ENCODE data around the gene STPG1.

Gene STPG1

DNA sequence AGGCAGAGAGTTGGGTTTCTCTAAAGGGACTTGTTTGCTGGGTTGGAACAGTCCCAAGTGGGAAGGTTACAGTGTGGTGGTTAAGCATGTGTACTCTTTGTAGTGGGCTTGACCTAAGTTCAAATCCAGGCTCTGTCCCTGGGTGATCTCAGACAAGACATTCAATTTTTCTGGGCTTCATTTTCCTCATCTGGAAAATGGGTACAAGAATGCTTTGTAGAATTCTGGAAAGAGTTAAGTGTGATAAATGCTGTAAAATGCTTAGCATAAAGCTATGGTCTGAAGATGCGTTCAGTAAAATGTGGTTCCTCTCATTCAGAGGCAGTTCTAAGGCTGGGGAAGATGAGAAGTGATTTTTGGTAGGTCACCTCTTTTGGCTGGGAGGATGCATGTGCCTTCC, 93.6 kb downstream of the STPG1 start:
- peaks cover 55% of the 10 kb centered on the region for H3K4me1 Mint-ChIP-seq
- H3K4me3 Mint-ChIP-seq = peak overlapping the region; percentile 73
- H3K9me3 Mint-ChIP-seq = no peaks in the 10 kb centered on the region
- peaks cover 67% of the 10 kb centered on the region for H3K27me3 Mint-ChIP-seq (ENCODE audit: low read depth, poor library complexity)
- DNase-seq = no peak
- no peak for TF ChIP-seq CTCF (IDR thresholded peaks at IDR 0.05)
- H3K36me3 Mint-ChIP-seq (ENCODE audit: low read depth) = no peaks in the 10 kb centered on the region
- H3K27ac Mint-ChIP-seq = no peak overlapping the region

GRCh38 chr1:24319312-24319863, 94.2 kb downstream of the STPG1 start, which contains the start of gene GRHL3:
TSS of gene GRHL3 (plus strand) at chr1:24319357. CDS start at chr1:24319552, 195 bp downstream.
- H3K9me3 Mint-ChIP-seq = no peaks in the 10 kb centered on the region
- H3K4me1 Mint-ChIP-seq = peaks cover 55% of the 10 kb centered on the region
- H3K27ac Mint-ChIP-seq = no peak within 1 kb of the TSS
- H3K36me3 Mint-ChIP-seq (ENCODE audit: low read depth) = no peaks in the 10 kb centered on the region
- H3K27me3 Mint-ChIP-seq (ENCODE audit: low read depth, poor library complexity) = peaks cover 63% of the 10 kb centered on the region
- H3K4me3 Mint-ChIP-seq = peak within 1 kb of the TSS; percentile 73
- TF ChIP-seq CTCF (IDR thresholded peaks at IDR 0.05) = no peak
- DNase-seq = no peak

DNA sequence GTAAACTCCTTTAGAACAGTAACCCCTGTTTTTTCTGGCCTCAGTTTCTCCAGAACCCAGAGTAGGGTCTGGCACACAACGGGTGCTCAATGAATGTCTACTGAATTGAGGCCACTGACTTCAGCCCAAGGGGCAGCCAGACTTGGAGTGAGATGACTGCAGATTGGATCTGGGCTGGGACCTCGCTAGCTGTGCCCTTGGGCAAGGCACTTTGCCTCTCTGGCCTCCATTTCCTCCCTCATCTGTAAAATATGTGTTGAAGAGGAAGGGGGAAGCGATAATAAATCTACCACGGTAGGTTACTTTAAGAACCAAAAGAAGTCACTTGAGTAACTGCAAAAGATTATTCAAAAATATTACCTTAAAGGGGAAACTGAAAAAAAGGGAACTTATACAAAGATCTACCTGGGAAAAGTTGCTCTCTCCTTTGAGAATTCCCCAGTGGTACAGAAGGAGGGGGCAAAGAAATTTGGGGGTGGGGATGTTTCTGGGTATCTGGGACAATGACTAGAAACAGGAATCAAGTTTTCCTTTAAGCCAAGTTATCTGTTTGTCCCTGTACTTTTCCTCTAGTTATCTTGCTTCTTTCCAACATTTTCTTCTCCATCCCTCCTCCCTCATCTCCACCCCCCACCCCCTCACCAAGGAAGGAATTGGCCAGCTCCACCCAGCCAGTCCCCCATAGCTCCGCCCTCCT, 94.8 kb downstream of the STPG1 start:
- peak overlapping the region; percentile 73 for H3K4me3 Mint-ChIP-seq
- DNase-seq = no peak
- H3K4me1 Mint-ChIP-seq = peaks cover 55% of the 10 kb centered on the region
- peaks cover 57% of the 10 kb centered on the region for H3K27me3 Mint-ChIP-seq (ENCODE audit: low read depth, poor library complexity)
- TF ChIP-seq CTCF (IDR thresholded peaks at IDR 0.05) = no peak
- H3K9me3 Mint-ChIP-seq = no peaks in the 10 kb centered on the region
- no peaks in the 10 kb centered on the region for H3K36me3 Mint-ChIP-seq (ENCODE audit: low read depth)
- no peak overlapping the region for H3K27ac Mint-ChIP-seq

DNA sequence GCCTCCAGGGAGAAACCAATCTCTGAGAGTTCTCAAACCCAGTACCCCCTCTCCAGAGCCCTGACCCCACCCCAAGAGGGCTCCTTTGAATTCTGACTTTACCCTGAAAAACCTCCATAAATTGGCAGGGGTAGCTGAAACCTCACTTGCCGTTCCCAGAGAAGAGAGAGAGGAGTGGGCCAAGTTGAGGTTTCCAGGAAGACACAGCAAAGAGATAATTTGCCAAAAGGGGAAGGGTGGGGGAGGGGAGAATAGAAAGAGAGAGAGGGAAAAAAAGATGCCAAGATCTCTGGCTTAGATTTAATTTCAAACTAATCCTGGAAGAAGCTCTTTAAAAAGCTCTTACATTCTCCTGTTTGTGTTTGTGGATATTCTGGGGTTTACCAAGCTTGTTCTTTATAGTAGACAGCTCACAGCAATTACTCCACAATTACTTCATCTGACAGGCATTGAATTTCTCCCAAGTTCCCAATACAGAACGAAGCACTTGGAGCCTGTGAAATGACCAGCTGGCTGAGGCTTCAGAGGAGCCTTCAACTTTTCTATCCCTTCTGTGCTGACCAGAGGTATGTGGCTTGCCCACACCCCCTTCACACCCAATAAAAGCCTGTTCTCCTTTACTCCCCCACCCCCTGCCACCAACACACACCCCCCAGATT, 95.5 kb downstream of the STPG1 start:
- Mint-ChIP-seq H3K36me3 (ENCODE audit: low read depth) (no peaks in the 10 kb centered on the region), H3K9me3 (no peaks in the 10 kb centered on the region), H3K27ac (no peak overlapping the region), H3K4me3 (peak overlapping the region; percentile 53), H3K4me1 (peaks cover 54% of the 10 kb centered on the region), H3K27me3 (ENCODE audit: low read depth, poor library complexity) (peaks cover 52% of the 10 kb centered on the region)
- DNase-seq = no peak
- no peak for TF ChIP-seq CTCF (IDR thresholded peaks at IDR 0.05)

DNA sequence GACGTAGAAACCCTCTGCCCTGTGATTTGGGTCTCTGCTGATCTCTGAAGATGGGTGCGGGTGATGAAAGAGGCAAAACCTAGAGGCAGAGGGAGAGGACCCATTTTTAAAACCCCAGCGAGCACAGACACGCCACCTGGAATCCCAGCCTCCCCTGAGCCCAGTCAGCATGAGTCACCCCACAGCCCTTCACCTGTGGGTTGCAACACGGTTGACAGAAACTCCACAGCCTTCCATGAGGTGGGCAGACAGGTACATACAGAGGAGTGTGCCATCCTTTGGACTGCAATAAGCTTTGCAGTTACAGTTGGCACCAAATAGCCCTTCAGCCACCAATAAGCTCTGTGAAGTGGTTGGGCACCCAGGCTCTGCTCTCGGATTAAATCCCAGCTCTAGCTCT, 96.5 kb downstream of the STPG1 start:
- Mint-ChIP-seq H3K4me3 (no peak overlapping the region), H3K27ac (no peak overlapping the region), H3K27me3 (ENCODE audit: low read depth, poor library complexity) (peaks cover 42% of the 10 kb centered on the region), H3K9me3 (no peaks in the 10 kb centered on the region), H3K36me3 (ENCODE audit: low read depth) (no peaks in the 10 kb centered on the region), H3K4me1 (peaks cover 46% of the 10 kb centered on the region)
- no peak for TF ChIP-seq CTCF (IDR thresholded peaks at IDR 0.05)
- no peak for DNase-seq
